GM19455 (cell line): Measurements from ENCODE around the gene CEACAM8.
"Not testable (repeated sequence)": the region's sequence is repeated elsewhere in the genome, so short reads cannot be mapped to it uniquely, and the experiment has no call there.

ENCODE experiments used
- ATAC-seq: cut with Tn5 transposase; IDR thresholded peaks from one replicate; pipeline ENCODE4 v1.9.1; 2021; ENCODE audit not compliant: unreplicated experiment

CEACAM8 gene

DNA sequence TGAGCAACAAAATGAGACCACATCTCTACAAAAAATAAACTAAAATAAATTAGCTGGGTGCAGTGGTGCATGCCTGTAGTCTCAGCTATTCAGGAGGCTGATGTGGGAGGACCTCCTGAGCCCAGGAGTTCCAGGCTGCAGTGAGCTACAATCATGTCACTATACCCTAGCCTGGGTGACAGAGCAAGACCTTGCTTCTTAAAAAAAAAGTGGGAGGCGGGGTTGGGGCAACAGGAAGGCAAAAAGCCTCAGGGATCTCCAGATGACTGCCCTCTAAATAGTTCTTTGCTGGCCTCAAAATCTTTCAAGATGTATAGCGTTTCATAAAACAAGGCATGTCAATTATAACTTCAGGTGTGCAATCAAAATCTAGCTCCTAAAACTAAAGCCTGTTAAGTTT is 18.5 kb downstream of the CEACAM8 start:
- no peak for ATAC-seq

DNA sequence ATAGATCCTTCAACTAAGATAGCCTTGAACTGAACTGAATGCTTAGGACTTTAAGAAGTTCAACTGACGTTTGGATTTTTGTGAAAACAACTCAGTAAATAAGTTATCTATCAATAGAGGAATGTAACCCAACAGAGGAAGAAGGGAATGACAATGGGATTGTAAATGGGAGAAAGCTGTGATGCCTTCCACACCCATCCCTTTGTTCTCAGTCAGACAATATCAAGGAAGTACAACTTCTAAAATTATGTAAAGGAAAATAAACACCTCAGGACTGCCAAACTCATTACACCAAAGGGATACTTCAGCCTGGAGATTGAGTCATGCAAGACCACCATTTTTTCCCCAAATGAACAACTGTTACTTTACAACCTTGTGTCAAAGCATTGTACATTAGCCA is 21.1 kb downstream of the CEACAM8 start:
- no peak for ATAC-seq

DNA sequence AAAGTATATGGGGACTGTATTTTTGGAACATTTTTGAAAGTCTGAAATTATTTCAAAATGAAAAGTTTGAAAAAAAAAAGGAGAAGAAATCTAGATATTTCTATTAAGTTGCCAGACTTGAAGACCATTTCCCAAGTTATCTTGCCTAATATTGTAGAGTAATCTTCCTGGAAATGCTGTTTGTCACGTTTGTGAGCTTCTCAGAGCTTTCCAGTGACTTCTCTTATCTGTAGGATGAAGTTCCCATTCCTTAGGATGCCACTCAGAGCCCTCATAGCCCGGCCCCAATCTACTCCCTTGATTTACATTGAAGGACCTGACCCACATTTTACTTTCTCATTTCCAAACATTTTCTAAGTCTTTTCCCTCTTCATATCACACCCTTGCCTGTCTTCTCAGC is 23.6 kb downstream of the CEACAM8 start:
- ATAC-seq, result no peak

DNA sequence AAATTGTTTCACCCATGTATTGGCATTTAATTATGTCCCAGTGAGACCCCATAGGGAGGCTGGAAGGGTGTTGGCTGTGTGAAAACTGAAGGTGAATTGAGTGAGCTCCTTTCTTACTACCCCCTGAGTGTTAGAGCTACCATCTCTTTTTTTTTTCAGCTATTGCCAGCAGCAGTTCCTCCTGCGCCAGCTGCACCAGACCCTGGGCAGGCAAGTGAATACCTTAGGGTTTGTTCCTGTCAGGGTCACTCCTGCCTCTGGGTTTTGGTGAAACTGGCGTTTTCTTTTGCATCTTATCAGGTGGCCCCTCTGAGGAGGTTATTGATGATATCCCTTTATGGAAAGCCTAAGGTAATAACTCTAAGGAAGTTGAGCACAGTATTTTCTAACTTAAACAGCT is 25.5 kb downstream of the CEACAM8 start:
- ATAC-seq, result no peak

DNA sequence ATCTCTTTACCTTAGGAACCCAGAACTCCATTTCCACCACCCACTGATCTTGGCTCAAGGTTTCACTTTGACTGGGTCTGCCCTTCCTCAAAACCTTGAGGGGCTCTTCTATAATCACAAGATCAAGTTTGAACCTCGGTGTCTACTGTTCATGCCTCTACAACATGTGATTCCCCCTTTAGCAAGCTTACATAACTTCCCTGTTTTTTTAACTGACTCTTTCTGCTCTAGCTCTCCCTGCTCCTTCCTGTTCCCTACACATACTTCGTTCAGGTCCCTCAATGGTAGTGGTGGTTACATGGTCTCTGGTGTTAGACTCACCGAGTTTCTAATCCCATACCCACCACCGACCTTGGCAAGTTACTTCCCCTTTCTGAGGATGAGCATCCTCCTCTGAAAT is 26.7 kb downstream of the CEACAM8 start:
- no peak for ATAC-seq

DNA sequence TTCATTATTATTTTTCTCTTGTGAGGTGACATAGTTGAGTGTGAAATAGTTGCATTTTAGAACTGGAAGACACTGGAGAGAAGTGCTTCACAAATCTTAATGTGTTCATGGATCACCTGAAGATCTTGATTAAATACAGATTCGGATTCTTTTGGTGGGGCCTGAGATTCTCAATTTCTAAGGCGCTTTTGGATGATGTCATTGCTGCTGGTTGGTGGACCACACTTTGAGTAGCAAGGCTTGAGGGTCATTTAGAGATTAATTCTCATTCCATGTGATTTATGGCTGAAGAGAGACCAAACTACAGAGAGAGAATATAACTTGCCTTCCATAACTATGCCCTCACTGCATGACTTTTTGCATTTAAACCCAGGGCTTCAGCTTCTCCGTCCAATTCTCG is 27.2 kb downstream of the CEACAM8 start:
- ATAC-seq, result no peak

DNA sequence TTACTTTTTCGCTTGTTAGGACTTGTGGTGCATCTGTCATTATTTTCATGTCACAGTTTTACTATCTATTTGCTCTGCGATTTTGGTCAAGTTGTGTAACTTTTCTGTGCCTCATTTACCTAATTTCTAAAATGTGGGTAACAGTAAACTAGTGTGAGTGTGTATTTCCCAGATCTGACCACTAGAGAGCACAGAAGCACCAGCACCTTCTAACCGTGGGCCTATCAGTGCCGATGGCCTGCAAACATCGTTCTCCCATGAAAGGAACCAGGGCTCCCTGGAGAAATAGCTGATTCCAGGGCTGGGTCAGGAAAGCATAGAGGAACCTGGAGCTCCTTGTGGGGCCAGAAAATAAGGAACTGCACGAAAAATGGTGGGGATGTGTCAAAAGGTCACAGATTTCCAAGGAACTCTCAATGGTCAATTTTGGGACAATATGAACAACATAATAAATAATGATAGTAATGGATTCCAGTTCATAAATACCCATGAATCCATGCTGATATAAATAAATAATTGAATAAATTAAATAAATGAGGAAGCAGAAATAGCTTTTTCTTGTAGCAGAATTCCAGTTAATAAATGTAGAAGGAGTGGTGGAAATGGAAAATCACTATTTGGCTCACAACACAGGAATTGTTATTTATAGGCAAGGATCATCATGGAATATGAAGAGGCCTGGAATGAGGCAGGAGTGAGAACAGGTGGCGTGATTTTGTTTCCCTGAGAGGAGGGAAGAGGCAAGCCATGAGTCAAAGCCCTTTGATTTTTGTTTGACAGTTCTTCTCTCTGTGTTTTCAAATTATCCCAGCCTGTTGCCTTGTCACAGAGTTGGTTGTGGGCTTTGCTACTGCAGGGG is 31.1 kb downstream of the CEACAM8 start:
- ATAC-seq, result no peak

DNA sequence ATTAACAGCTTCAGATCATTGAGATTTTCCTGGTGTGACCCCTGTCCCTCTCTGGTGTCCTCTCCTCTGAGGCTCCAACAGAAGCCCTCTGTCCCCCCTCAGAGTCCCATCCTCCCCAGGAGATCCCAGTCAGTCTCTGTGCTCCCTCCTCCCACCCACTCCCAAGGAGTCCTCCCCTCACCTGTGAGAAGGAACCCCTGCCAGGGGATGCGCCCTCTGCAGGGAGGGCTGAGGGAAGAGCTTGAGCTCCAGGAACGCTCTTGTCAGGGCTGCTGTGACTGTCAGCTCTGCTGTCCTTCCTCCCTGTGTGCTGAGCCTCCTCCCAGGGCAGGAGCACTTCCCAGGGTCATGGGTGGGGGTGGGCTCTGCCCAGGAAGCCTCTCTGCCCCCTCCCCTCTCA is 33.2 kb downstream of the CEACAM8 start:
- no peak for ATAC-seq

DNA sequence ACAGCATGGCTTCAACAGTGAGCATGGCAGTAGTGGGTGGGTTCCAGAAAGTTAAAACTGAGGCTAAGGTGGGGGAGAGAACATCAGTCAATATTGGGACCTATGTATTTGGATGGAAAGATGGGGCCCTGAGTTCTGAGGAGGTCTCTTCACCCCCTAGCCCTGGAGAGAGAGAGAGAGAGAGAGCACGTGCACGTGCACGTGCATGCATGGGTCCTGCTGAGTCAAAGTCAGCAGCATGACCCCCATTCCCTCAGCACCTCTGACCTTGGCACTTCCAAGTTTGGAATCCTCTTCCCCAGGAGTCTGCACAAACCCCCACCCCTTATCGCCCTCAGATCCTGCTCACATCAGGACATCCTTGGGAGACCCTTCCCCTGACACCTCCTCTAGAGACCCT is 34.0 kb downstream of the CEACAM8 start:
- no peak for ATAC-seq

DNA sequence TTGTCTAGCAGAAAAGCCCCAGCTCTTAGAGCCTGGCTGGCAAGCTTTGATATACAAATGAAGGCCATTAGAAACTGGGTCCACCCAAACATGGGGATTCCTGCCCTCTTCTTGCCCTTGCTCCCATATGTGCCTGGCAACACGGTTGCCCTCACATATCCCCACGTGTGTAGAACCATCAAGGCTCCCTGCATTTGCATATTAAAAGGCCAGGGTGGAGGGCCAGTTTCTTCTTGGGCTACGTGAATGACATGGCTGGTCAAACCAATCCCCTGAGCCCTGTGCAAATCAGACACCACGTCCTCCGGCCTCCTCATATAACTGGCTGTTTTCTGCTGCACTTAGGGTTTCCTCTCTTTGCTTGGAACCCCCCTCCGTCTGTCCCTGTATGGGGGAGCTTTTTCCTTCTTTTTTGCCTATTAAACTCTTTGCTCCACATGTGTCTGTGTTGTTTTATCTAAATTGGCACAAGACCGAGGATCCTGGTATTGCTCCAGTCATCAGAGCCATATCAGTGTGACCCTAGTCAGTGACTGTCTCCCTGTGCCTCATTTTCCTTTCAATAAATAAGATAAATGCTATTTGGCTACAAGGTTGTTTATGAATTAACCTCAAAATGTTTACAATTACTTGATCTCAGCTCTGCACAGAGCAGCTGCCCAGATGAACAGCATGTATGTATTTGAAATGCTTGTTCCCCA is 36.1 kb downstream of the CEACAM8 start:
- no peak for ATAC-seq

DNA sequence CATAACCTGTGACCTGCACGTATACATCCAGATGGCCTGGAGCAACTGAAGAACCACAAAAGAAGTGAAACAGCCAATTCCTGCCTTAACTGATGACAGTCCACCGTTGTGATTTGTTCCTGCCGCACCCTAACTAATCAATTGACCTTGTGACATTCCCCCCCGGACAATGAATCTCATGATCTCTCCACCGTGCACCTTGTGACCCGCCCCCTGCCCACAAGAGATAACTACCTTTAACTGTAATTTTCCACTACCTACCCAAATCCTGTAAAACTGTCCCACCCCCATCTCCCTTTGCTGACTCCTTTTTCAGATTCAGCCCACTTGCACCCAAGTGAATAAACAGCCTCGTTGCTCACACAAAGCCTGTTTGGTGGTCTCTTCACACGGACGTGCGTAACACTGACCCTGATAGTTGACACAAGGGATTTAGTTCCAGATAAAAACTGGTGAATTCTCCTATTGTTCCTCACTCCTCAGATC is 37.3 kb downstream of the CEACAM8 start:
- ATAC-seq, result not testable (repeated sequence)

DNA sequence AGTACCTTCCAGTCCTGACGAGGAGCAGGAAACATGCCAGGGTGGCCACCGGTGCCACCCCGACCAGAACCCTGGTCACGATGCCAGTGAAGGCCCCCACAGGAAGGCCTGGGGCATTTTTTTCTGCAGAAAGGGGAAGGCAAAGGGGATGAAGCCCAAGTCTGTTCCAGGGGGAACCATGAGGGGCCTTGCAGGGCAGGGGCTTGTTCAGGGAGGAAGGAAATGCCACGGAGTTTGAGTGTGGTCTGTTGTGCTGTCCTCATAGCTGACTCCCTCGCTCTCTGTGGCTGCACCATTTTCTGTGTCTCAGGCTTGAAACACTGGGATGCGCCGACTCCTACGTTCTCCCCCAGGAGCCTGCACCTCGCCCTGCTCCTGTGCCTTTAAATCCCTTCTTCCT is 38.9 kb downstream of the CEACAM8 start:
- ATAC-seq, result no peak

DNA sequence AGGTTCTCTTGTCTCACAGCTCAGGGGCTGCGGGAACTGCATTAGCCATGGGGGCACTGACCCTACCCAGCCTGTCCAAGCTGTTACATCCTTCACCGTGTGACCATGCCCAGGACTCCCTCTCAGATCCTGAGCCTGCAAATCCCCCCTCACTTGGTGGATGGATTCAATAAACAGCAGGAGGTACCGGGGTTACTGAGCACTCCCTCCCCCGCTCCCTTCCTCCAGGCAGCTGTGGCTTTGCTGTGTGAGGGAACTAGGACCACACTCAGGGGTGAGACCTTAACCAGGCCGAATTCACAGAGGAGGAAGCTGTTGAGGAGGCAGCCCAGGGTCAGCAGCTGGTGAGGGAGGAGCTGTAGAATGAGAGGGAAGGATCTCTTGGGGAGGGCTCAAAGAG is 39.4 kb downstream of the CEACAM8 start:
- no peak for ATAC-seq

DNA sequence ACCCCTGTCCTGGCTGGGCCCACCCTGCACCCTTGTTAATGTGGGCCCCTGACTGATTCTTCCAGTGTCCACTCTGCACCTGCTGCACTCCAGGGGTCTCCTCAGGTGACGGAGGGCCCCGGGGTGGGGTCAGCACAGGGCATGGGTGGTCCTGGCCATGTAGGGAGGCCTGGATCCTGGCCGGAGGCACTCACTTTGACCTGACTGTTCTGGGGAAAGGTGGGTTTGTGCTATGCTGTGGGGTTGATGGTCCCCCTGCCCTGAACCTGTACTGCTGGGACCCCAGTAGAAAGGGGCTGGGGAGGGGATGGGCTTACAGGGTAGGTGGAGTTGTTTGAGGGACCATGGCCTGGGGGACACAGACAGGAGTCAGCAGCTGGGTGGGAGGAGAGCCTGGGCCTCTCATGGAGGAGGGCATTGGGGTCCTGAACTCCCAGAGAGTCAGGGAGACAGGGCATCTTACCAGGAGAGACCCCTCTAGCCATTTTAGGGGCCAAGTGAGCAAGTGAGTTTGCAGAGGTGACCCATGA is 40.6 kb downstream of the CEACAM8 start:
- ATAC-seq, result no peak

DNA sequence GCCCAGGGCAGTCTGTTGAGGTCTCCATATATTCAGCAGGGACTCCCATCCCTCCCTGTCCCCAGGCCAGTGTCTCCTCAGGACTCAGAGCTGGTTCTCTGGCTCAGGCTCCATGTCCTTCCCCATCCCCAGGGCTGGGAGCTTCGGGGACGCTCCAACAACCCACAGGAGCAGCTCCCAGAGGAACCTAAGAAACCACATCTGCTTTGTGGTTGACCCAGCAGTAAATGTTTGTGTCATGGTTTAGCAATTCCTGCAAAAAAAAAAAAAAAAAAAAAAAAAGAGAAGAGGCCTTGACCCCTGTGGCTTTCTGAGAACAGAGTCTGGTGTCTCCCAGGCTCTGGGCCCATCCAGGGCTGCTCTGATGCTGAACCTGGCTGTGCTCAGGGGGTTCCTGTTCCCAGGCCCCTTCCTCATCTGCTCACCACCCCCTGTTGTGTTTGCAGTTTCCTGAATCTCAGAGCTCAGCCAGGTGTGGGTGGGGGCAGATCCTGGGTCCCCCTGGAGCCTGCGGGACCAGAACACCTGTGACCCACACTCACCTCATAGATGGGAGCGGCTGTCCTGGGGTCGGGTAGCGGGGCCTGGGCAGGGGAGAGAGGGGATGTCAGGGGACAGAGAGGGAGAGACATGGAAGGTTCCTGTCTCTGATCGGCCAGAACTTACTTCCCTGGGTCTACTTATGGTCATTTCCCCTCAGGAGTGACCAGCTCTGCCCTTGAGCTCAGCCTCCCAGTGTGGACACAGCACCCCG is 41.3 kb downstream of the CEACAM8 start:
- ATAC-seq, result no peak

DNA sequence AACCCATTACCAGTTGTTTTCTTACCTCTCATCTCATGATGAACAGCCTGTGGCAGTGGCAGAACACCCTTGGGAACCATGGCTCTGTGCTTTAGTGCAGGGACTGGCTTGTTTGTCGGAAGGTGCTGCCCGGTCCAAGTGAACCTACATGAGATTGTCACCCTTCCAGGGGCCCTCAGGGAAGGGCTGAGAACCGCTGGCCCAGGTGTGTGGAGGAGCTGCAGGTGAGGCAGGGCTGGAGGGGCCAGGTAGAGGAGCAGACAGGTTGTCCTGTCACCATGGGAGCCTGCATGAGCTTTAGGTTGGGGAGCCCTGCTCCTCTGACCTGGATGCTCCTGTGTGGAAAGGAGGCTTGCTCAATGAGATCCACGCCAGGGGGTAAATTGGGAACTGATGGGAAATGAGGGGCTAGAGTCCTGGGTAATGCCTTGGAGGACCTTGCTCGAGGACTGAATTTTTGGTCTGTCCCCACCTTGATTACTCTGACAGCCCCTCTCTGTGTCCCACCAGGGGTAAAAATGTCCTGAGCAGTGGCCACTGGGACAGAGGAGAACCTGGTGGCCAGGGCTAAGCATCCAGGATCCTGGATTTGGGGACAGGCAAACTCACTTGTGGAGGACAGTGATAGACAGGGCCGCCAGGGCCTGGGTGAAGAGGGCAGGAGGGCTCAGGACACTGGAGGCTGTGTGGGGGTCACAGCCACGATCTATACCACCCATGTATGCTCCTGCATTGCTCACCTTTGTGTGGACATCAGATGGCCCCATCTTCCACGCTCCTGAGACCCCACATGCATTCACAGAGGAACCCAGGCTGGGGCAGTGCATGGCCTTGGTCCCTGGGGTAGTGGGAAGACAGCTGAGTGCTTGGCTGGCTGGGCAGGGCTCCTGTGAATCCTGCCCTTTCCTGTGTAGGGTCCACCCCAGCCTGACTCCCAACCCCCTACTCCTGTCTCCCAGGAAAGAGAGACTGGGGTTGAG is 42.3 kb downstream of the CEACAM8 start:
- no peak for ATAC-seq

DNA sequence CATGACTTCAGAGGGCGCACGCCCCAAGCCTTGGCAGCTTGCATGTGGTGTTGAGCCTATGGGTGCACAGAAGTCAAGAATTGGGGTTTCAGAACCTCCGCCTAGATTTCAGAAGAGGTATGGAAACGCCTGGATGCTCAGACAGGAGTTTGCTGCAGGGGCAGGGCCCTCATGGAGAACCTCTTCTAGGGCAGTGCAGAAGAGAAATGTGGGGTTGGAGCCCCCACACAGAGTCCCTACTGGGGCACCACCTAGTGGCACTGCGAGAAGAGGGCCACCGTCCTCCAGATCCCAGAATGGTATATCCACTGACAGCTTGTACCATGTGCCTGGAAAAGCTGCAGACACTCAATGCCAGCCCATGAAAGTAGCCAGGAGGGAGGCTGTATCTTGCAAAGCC is 44.2 kb downstream of the CEACAM8 start:
- ATAC-seq, result not testable (repeated sequence)

DNA sequence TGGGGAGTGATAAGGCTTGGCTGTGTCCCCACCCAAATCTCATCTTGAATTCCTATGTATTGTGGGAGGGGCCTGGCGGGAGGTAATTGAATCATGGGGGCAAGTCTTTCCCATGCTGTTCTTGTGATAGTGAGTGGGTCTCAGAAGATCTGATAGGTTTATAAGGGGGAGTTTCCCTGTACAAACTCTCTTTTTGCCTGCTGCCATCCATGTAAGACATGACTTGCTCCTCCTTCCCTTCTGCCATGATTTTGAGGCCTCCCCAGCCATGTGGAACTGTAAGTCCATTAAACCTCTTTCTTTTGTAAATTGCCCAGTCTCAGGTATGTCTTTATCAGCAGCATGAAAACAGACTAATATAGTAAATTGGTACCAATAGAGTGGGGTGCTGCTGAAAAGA is 45.7 kb downstream of the CEACAM8 start:
- not testable (repeated sequence) for ATAC-seq

DNA sequence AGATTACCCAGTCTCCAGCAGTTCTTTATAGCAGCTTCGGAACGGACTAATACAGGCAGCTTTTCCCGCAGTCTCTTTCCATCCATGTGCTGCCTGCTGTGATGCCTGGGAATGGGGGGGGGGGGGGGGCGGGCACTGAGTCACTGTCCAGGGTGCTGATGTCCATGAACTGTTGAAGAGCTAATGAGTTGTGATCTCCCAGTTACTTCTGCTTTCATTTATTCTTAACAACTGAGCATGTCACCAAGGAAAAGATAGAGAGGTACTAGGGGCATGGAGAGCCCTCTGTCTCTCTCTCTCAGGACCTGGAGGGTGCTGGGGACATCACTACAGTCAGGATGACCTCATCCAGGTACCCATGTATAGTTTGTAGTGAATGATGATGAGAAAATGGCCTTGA is 46.2 kb downstream of the CEACAM8 start:
- ATAC-seq, result no peak

DNA sequence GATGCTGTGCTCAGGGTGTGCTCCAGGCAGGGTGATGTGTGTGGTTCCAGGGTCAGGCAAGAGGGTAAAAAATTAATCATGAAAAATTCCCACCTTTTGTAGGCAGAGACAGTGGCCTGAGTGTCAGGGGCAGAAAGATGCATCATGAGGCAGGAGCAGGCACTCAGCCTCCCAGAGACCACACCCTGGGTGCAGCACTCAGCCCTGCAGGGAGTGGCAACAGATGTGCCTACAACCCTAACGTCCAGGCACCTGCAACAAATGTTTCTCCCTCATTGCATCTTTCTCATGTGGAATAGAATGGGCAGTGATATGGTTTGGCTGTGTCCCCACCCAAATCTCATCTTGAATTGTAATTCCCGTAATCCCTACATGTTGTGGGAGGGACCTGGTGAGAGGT is 46.8 kb downstream of the CEACAM8 start:
- ATAC-seq, result no peak
